Esophagus squamous epithelium (tissue), 5 donors: Measurements from ENCODE around the gene UNC5B. TPM values are rescaled to one million over a fixed set of nuclear protein-coding genes. Genes with fewer than 3 reads are reported as not detected.
A peak's percentile ranks its signal among the peaks of the same experiment; 100 is the strongest.

ENCODE experiments used
- DNase-seq: peaks from one replicate; lab custom pipeline; 2025; lab: John Stamatoyannopoulos, UW
- H3K27ac ChIP-seq, 4 donors: fragments of 200-600 bp; sonication (generic); one replicate each; pipeline ENCODE4 v1.5.1; 2016 to 2019; ENCODE audit warnings: mild to moderate bottlenecking in 1 of 4
- H3K27me3 ChIP-seq, 4 donors: fragments of 200-600 bp; sonication (generic); 1 replicate in 3 of 4; 2 replicates in 1 of 4; pipeline versions ENCODE4 v1.5.1 to v1.6.0; 2017 to 2021; ENCODE audit warnings: antibody characterized with exemption in 1 of 4
- H3K36me3 ChIP-seq, 3 donors: fragments of 200-600 bp; sonication (generic); one replicate each; pipeline ENCODE4 v1.5.1; 2016 to 2019
- H3K4me1 ChIP-seq, 3 donors: fragments of 200-600 bp; sonication (generic); one replicate each; pipeline ENCODE4 v1.5.1; 2017 to 2019
- H3K4me3 ChIP-seq, 4 donors: fragments of 200-600 bp; sonication (generic); 1 replicate in 3 of 4; 2 replicates in 1 of 4; pipeline ENCODE4 v1.5.1; 2016 to 2019; ENCODE audit warnings: mild to moderate bottlenecking in 2 of 4, moderate library complexity in 1 of 4
- H3K9me3 ChIP-seq, 3 donors: fragments of 200-600 bp; sonication (generic); one replicate each; pipeline ENCODE4 v1.5.1; 2016 to 2019
- CTCF ChIP-seq, 6 experiments: fragments of 450-650 bp in 4 of 6; fragments of 200-600 bp in 2 of 6; sonication (generic) in 2 of 6; IDR thresholded peaks; one replicate each; pipeline ENCODE4 v1.5.1; 2016 to 2019; ENCODE audit warnings: antibody characterized with exemption in 6 of 6, mild to moderate bottlenecking in 4 of 6, moderate library complexity in 4 of 6
- POLR2A ChIP-seq, 4 donors: fragments of 450-650 bp; IDR thresholded peaks; one replicate each; pipeline ENCODE4 v1.6.1; 2017; ENCODE audit warnings: antibody characterized with exemption in 4 of 4, mild to moderate bottlenecking in 4 of 4, moderate library complexity in 3 of 4
- WGBS, 2 donors: methylation state at CpG; one replicate each; pipeline ENCODE4 v1.1.5; 2018; 5-methylcytosine and 5-hydroxymethylcytosine counted together
- intact Hi-C: fragments of 100-400 bp; cut with DNase I; formaldehyde crosslinking; loops from one replicate; pipeline ENCODE4 v1.15.0; 2022
- total RNA-seq, 4 donors: library from RNA; depleted of rRNA; stranded (reverse); fragments of >200 nt; gene quantifications; one replicate each; pipeline ENCODE4 v1.1.0, GENCODE V29; 2016
- donor health status: DM: yes; HTN: yes; CAD: no.

UNC5B gene
- total RNA-seq, 4 donors from 2014 or later, result 18.9 to 48.1 (median 28.4) TPM

- Histone ChIP-seq H3K27ac (peak overlapping the region; percentile 71 to 87 (median 81)), H3K4me3 (no peak overlapping the region), H3K36me3 (no peaks in the 10 kb centered on the region), H3K4me1 (peaks cover 37 to 100% (median 46%) of the 10 kb centered on the region in 3 donors), H3K27me3 (no peaks in the 10 kb centered on the region), H3K9me3 (no peaks in the 10 kb centered on the region)
- TF ChIP-seq CTCF (IDR thresholded peaks at IDR 0.05), result no peak
- intact Hi-C loops, result no loop called here
- 62 to 64% methylated on average over 7 of the region's 8 CpGs for WGBS, 2 donors
- DNase-seq, result no peak
These were observed 44.4 kb downstream of the UNC5B start for GRCh38 chr10:71256661-71257318.

- intact Hi-C loops, result no loop called here
These were observed 45.1 kb downstream of the UNC5B start for GRCh38 chr10:71257319-71257997.

DNA sequence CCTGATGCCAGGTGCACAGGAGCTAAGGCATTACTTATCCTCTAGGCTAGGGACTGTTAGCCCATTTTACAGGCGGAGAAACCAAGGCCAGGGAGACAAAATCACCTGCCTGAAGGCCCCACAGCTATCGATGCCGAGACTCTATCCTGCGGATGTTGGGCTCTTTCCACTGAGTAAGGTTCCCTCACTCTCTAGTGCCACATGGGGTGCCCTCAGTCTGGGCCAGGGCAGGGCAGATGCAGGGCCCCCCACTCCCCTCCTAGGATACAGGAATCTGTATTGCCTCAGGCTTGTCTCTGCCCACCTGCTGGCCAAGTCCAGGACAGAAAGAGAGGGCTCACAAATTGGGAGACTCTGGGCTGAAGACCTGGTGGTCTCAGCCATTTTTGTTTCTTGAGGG lies 45.7 kb downstream of the UNC5B start:
- no peaks in the 10 kb centered on the region for H3K27me3 ChIP-seq
- no peaks in the 10 kb centered on the region for H3K9me3 ChIP-seq
- TF ChIP-seq POLR2A (IDR thresholded peaks at IDR 0.05) (no peak), CTCF (IDR thresholded peaks at IDR 0.05) (no peak)
- WGBS, 2 donors, result 88 to 91% methylated on average over 1 to 4 of the region's 4 CpGs
- intact Hi-C loops, result no loop called here
- no peak overlapping the region for H3K27ac ChIP-seq
- H3K4me1 ChIP-seq, result peaks cover 37 to 93% (median 40%) of the 10 kb centered on the region in 3 donors
- DNase-seq, result no peak
- H3K4me3 ChIP-seq, result no peak overlapping the region
- H3K36me3 ChIP-seq, result no peaks in the 10 kb centered on the region

More at GRCh38 chr10:71257319-71257997, 45.1 kb downstream of the UNC5B start:
- H3K27ac ChIP-seq, result no peak overlapping the region
- no peaks in the 10 kb centered on the region for H3K36me3 ChIP-seq
- H3K4me3 ChIP-seq, result no peak overlapping the region
- no peak for DNase-seq
- peaks cover 37 to 93% (median 46%) of the 10 kb centered on the region in 3 donors for H3K4me1 ChIP-seq
- H3K9me3 ChIP-seq, result no peaks in the 10 kb centered on the region
- no peaks in the 10 kb centered on the region for H3K27me3 ChIP-seq
- WGBS, 2 donors, result 60 to 71% methylated on average over 2 to 3 of the region's 11 CpGs
- no peak for TF ChIP-seq POLR2A (IDR thresholded peaks at IDR 0.05)
- no peak for TF ChIP-seq CTCF (IDR thresholded peaks at IDR 0.05)

DNA sequence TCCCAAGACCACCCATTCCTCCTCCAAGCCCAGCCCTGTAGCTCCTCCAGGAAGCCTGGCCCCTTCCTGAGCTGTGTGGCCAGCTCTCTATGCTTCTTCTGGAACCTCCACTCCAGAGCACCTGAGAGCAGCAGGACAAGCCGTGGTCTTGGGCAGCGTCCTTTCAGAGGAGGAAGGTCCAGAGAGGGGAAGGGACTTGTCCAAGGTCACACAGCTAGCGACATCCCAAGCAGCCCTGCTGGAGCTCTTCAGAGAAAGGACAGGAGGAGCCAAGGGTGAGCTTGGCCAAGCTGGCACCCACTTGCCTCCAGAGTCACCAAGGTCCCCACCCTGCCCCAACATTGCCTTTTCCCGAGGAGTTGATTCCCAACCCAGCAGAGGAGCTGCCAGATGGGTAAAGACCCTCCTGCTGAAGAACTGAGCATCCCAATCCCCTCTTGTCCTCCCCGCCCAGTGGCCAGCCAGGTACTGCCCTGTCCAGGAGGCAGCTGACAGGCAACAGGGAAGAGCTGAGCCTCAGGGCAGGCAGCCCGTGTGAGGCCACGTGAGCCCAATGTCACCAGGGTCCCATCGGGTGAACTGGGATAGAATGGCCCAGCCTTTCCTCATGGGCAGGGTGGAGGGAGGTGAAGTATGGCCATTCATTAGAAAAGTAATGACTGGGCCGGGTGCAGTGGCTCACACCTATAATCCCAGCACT lies 46.2 kb downstream of the UNC5B start:
- H3K4me1 ChIP-seq, result peaks cover 36 to 93% (median 45%) of the 10 kb centered on the region in 3 donors
- no peaks in the 10 kb centered on the region for H3K36me3 ChIP-seq
- H3K4me3 ChIP-seq, result no peak overlapping the region
- H3K9me3 ChIP-seq, result no peaks in the 10 kb centered on the region
- 20 to 82% methylated on average over 1 to 2 of the region's 9 CpGs for WGBS, 2 donors
- peak overlapping the region in 1 of 4 donors; percentile 67 for H3K27ac ChIP-seq
- DNase-seq, result no peak
- no peaks in the 10 kb centered on the region for H3K27me3 ChIP-seq
- intact Hi-C loops, result no loop called here
- TF ChIP-seq CTCF (IDR thresholded peaks at IDR 0.05) (no peak), POLR2A (IDR thresholded peaks at IDR 0.05) (no peak)

DNA sequence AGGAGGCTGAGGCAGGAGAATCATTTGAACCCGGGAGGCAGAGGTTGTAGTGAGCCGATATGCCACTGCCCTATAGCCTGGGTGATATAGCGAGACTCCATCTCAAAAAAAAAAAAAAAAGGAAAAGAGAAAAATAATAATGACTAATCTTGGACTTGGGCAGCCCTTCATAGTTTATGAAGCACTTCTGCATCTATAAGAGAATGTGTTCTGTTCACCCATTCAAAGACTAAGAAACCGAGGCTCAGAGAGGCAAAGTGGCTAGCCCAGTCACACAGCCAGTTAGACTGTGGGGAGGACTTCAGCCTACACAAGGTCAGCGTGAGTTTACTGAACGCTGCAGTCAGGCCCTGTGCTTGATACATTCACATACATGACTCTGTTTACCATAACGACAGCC lies 46.9 kb downstream of the UNC5B start:
- no peak for DNase-seq
- H3K36me3 ChIP-seq, result no peaks in the 10 kb centered on the region
- peaks cover 40 to 93% (median 51%) of the 10 kb centered on the region in 3 donors for H3K4me1 ChIP-seq
- intact Hi-C loops, result no loop called here
- H3K4me3 ChIP-seq, result no peak overlapping the region
- no peaks in the 10 kb centered on the region for H3K27me3 ChIP-seq
- no peaks in the 10 kb centered on the region for H3K9me3 ChIP-seq
- WGBS, 2 donors, result 80 to 85% methylated on average over 7 of the region's 7 CpGs
- H3K27ac ChIP-seq, result peak overlapping the region in 3 of 4 donors; percentile 67 to 81 (median 70)
- TF ChIP-seq POLR2A (IDR thresholded peaks at IDR 0.05) (no peak), CTCF (IDR thresholded peaks at IDR 0.05) (no peak)
